ENCODE measurements around the gene VSTM2B.

Gene VSTM2B

DNA sequence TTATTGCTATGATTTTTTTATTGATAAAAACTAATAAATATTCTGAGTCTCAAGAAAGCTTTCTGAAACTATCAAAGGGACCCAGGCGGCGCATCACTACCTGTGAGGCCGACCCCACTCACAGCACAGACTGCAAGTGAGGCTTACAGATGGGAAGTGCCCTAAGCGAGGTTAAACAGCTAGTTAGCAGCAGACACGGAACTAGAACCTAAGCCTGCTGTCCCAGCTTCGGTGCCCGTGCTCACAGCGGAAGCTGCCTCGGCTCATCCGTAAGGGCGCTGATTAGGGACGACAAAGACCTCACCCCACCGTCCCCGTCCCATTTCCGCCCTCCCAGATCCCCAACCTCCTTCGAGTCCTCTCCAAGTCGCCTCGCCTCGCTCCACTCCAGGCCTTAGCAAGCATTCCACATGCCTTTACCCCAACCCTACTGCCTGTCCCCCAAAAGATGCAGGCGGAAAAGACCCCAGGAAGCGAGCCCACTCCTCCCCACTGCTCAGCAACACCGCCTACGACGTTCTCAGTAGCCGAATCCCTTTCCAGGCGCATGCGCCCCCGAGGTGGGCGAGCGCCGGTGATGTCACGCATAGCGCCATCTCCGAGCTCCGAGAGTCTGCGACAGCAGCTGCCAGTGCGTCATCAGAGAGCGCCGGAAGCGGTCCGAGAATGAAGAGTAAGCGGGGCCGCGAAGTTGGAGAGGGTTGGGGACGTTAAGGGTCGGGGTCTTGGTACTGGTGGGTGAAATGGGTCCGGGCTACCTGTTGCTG, 80.0 kb downstream of the VSTM2B start, which contains the start of gene POP4:
TSS of gene POP4 (plus strand) at position 631 of the 767 bp plus-strand sequence. CDS start at position 667, 36 bp downstream.
- peak; percentile 87 for FAIRE-seq

DNA sequence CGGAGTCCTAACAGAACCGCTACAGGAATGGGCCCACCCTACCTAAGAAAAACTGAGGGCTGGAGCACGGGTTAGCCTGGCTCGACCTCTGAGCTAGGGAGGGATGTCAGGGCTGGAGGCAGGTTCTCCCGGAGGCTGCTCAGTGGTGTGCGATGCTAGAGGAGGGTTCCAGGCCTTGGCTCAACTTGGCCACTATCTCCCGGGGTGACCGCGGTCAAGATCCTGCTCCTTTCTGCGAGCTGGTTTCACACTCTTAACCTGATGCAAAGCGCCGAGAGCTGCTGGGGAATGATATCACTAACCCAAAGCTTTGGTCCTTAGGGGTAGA, 80.6 kb downstream of the VSTM2B start:
- no peak for FAIRE-seq

DNA sequence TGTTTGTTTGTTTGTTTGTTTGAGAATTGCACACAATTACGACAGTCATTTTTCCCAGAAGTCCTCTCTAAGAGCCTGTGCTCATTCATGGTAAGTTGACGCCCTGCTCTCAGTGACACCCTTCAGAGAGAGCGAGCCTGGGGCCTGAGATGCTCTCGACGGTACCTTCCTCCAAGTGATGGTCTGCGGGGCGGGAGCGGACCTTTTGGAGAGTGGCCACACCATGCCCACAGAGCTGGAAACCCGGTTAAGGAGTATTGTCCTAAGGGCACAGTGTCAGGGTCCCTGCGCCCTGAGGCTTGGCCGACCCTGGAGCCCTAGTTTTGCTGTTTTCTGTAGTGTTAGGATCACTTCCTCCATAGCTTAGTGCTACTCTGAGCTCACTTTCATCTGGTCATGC, 83.8 kb downstream of the VSTM2B start:
- no peak for FAIRE-seq

DNA sequence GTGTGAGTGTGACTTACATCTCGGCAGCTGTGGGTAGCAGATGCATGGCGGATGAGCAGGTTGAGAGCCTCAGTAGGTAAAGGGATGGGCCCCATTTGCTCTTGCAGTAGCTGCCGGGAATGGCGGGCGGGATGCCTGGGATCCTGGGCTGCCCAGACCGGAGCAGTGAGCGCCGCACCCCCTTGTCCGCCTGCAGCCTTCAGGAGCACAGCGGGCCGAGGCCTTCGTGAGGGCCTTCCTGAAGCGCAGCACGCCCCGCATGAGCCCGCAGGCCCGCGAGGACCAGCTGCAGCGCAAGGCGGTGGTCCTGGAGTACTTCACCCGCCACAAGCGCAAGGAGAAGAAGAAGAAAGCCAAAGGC, 84.4 kb downstream of the VSTM2B start:
- FAIRE-seq = no peak

DNA sequence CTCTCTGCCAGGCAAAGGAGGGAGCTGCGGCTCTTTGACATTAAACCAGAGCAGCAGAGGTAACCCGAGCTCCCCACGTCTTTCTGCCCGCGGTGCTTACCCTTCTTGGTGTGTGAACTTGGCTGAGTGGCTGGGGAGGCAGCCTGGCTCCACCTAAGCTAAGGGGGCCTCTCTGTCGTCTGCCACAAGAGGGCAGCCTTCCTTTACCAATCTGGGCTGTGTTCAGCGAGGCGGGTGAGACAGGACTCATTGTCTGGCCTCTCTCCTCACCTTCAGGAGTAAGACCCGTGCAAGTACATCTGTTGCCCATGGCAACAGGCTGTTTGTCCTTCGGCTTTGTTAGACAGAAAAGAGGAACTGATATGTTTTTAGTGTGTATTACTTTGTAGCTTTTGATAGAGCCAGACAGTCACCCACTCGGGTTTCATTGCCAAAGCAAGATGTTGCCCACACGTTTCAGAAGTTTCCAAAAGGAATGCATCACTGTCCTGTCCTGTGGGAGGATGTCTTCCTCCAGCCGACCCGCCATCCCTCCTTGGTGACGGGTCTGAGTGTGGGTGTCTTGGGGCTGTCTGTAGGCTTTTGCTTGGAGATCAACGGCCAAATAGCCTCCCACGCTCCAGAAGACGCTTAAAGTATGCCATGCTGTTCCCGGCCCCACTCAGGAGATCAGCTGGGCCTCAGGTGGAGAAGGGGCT, 84.9 kb downstream of the VSTM2B start:
- peak; percentile 87 for FAIRE-seq

- FAIRE-seq = no peak
Measured at GRCh38 chr19:29612121-29612520, 86.3 kb downstream of the VSTM2B start.

- no peak for FAIRE-seq
Measured at GRCh38 chr19:29612801-29613595, 87.2 kb downstream of the VSTM2B start.

DNA sequence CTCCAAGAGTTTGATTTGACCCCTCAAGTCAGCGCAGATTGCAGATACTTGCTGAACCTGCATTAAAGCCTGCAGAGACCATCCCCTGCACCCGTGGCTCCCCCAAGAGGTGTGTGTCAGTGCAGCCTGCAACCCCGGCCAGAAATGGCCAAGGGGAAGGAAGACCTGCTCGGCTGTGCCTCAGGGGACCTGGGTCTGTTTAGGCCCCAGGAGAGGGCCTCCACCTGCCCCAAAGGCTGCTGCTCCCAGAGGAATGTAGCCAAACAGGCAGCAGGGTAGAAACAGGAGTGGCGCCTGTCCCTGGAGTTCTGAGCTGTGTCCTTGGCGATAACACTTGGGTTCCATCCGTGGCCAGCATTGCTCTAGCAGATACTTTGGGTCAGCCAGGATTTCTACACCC, 88.3 kb downstream of the VSTM2B start:
- no peak for FAIRE-seq

Data from G401.6 (cell line).